Neuronal stem cell (in vitro differentiated cells): ENCODE results near the gene NFAM1.

Source experiments
- DNase-seq: peaks from one replicate; pipeline ENCODE4 v3.0.0-alpha.2; 2013; ENCODE audit warnings: low spot score
- H2AFZ ChIP-seq: one replicate; pipeline ENCODE4 v1.6.1; 2013; ENCODE audit warnings: mild to moderate bottlenecking, low read length, inconsistent platforms
- H2AK5ac ChIP-seq: 2 replicates; pipeline ENCODE4 v1.6.1; 2013; ENCODE audit warnings: low read depth, mild to moderate bottlenecking, inconsistent platforms, low read length, moderate library complexity, mixed read lengths
- H2BK120ac ChIP-seq: 2 replicates; pipeline ENCODE4 v1.6.1; 2013; ENCODE audit warnings: low read depth, mild to moderate bottlenecking, inconsistent platforms, low read length, moderate library complexity, mixed read lengths
- H2BK12ac ChIP-seq: one replicate; pipeline ENCODE4 v1.6.1; 2013; ENCODE audit warnings: low read length, inconsistent platforms
- H2BK15ac ChIP-seq: 2 replicates; pipeline ENCODE4 v1.6.1; 2013; ENCODE audit warnings: mild to moderate bottlenecking, low read length, inconsistent platforms, mixed read lengths
- H2BK5ac ChIP-seq: one replicate; pipeline ENCODE4 v1.6.1; 2013; ENCODE audit warnings: inconsistent platforms, mild to moderate bottlenecking, low read length, moderate library complexity
- H3K14ac ChIP-seq: one replicate; pipeline ENCODE4 v1.6.1; 2013; ENCODE audit warnings: low read length, inconsistent platforms
- H3K18ac ChIP-seq: 2 replicates; pipeline ENCODE4 v1.6.1; 2013; ENCODE audit warnings: low read length, inconsistent platforms
- H3K23ac ChIP-seq: 2 replicates; pipeline ENCODE4 v1.6.1; 2013; ENCODE audit warnings: low read depth, mild to moderate bottlenecking, mixed read lengths, low read length, inconsistent platforms; ENCODE audit not compliant: poor library complexity
- H3K27ac ChIP-seq: replicated peaks from 3 replicates; pipeline ENCODE4 v1.5.1; 2013; ENCODE audit warnings: low read length, inconsistent platforms
- H3K27me3 ChIP-seq, 3 experiments: 2 replicates each; pipeline ENCODE4 v1.6.1; 2013; ENCODE audit warnings: low read length in 3 of 3, mild to moderate bottlenecking in 2 of 3, inconsistent platforms in 1 of 3, low read depth in 1 of 3, mixed read lengths in 1 of 3, moderate library complexity in 1 of 3; ENCODE audit not compliant: control insufficient read depth in 3 of 3, insufficient read depth in 3 of 3
- H3K36me3 ChIP-seq, 2 donors: replicated peaks in 1 of 2; 2 replicates each; pipeline ENCODE4 v1.6.1; 2013; ENCODE audit warnings: low read length in 2 of 2; ENCODE audit not compliant: control insufficient read depth in 2 of 2, insufficient read depth in 2 of 2
- H3K4ac ChIP-seq: 2 replicates; pipeline ENCODE4 v1.6.1; 2013; ENCODE audit warnings: inconsistent platforms, mild to moderate bottlenecking, low read length, moderate library complexity
- H3K4me1 ChIP-seq, 2 donors: 1 replicate in 1 of 2; 2 replicates in 1 of 2; pipeline ENCODE4 v1.6.1; 2013; ENCODE audit warnings: low read length in 2 of 2, low read depth in 1 of 2; ENCODE audit not compliant: control insufficient read depth in 2 of 2, insufficient read depth in 1 of 2
- H3K4me2 ChIP-seq: one replicate; pipeline ENCODE4 v1.6.1; 2013; ENCODE audit warnings: mild to moderate bottlenecking, low read length, inconsistent platforms; ENCODE audit not compliant: insufficient read depth, poor library complexity, severe bottlenecking
- H3K4me3 ChIP-seq, 2 donors: 2 replicates each; pipeline ENCODE4 v1.5.1; 2013; ENCODE audit warnings: low read length in 2 of 2, mild to moderate bottlenecking in 2 of 2, inconsistent platforms in 1 of 2, moderate library complexity in 1 of 2
- H3K79me1 ChIP-seq: one replicate; pipeline ENCODE4 v1.6.1; 2013; ENCODE audit warnings: low read depth, mild to moderate bottlenecking, inconsistent platforms, low read length, moderate library complexity
- H3K9ac ChIP-seq: one replicate; pipeline ENCODE4 v1.6.1; 2013; ENCODE audit warnings: mild to moderate bottlenecking, low read depth, low read length, inconsistent platforms; ENCODE audit not compliant: poor library complexity
- H3K9me3 ChIP-seq, 2 donors: replicated peaks in 1 of 2; 2 replicates each; pipeline versions ENCODE3 to v1.6.1; 2013; ENCODE audit warnings: low read length in 2 of 2, mild to moderate bottlenecking in 2 of 2, inconsistent platforms in 1 of 2, low read depth in 1 of 2, mixed read lengths in 1 of 2, moderate library complexity in 1 of 2; ENCODE audit not compliant: control insufficient read depth in 2 of 2, insufficient read depth in 1 of 2
- H4K8ac ChIP-seq: one replicate; pipeline ENCODE4 v1.6.1; 2013; ENCODE audit warnings: low read depth, mild to moderate bottlenecking, inconsistent platforms, low read length, moderate library complexity
- H4K91ac ChIP-seq: one replicate; pipeline ENCODE4 v1.6.1; 2013; ENCODE audit warnings: low read length, low read depth, mild to moderate bottlenecking, inconsistent platforms; ENCODE audit not compliant: poor library complexity
- WGBS, 2 donors: extraction: QIAGEN DNeasy Blood & Tissue Kit; methylation state at CpG; one replicate each; pipeline ENCODE4 v1.1.7; 2013; ENCODE audit warnings: missing lambda C conversion rate in 2 of 2, mixed read lengths in 1 of 2; ENCODE audit not compliant: insufficient read length in 2 of 2, insufficient replicate concordance in 1 of 2; ENCODE audit errors: extremely low coverage in 2 of 2; 5-methylcytosine and 5-hydroxymethylcytosine counted together

NFAM1 gene

GRCh38 chr22:42365942-42366695 is 66.1 kb downstream of the NFAM1 start:
- H3K23ac ChIP-seq = peak overlapping the region; percentile 29
- H3K14ac ChIP-seq = no peak overlapping the region
- no peak overlapping the region for H2AFZ ChIP-seq
- no peak overlapping the region for H2BK15ac ChIP-seq
- no peak overlapping the region for H4K8ac ChIP-seq
- H4K91ac ChIP-seq = no peak overlapping the region
- H3K4ac ChIP-seq = no peak overlapping the region
- H3K18ac ChIP-seq = no peak overlapping the region
- peak overlapping the region; percentile 13 for H2AK5ac ChIP-seq
- no peak for DNase-seq
- H3K4me3 ChIP-seq = no peak overlapping the region
- peaks cover 26 to 33% of the 10 kb centered on the region in 2 donors for H3K4me1 ChIP-seq
- H2BK120ac ChIP-seq = no peak overlapping the region
- no peak overlapping the region for H3K9ac ChIP-seq
- no peaks in the 10 kb centered on the region for H3K79me1 ChIP-seq
- H2BK12ac ChIP-seq = no peak overlapping the region
- H3K27ac ChIP-seq = no peak overlapping the region
- no CpG with 5 or more reads among the region's 10 CpGs for WGBS, 2 donors
- H3K36me3 ChIP-seq = peaks cover 0 to 3% of the 10 kb centered on the region in 2 donors
- no peak overlapping the region for H3K4me2 ChIP-seq
- H2BK5ac ChIP-seq = no peak overlapping the region
- peaks cover 17 to 27% (median 26%) of the 10 kb centered on the region in 3 experiments for H3K27me3 ChIP-seq
- peaks cover 0 to 2% of the 10 kb centered on the region in 2 donors for H3K9me3 ChIP-seq

DNA sequence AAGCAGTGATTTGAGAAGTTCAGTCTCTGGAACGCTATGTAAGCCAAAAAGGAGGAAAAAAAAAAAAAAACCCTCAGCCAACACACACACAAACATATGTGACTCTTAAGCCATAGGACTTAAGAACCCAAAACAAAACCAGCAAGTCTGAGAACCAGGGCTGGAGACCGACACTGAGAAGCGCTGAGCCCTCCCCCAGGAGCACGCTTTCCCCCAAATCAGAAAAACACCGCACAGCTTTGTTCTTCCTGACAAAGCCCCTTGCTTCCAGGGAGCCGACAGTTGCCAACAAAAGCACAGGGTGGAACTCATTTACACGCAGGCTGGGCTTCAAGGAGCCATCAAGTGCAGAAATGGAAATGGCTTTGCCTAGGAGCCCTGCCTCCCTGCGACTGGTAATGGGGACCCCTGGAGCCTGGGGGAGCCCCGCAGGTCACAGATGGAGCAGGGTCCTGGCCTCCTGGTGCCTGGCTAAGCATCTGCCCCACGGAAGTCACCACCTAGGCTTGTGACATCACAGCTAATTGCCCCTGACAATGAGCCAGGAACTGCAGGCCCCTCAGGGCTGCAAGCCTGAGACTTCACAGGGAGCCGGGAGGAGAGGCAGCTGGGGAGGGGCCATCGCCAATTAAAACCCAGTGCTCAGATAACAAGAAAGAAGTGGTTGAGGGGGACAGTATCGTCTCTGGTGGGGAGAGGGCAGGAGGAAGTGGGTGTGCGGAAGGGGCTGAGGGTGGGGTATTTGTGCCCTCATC is 66.9 kb downstream of the NFAM1 start:
- peak overlapping the region; percentile 51 for H3K4me2 ChIP-seq
- H2AK5ac ChIP-seq = no peak overlapping the region
- H3K23ac ChIP-seq = no peak overlapping the region
- no peak overlapping the region for H3K4ac ChIP-seq
- WGBS, 2 donors = no CpG with 5 or more reads among the region's 14 CpGs
- no peak overlapping the region for H4K91ac ChIP-seq
- no peak overlapping the region for H2BK15ac ChIP-seq
- H3K79me1 ChIP-seq = no peaks in the 10 kb centered on the region
- H3K4me1 ChIP-seq = peaks cover 22 to 33% of the 10 kb centered on the region in 2 donors
- peaks cover 0 to 2% of the 10 kb centered on the region in 2 donors for H3K9me3 ChIP-seq
- peak overlapping the region; percentile 50 for H2AFZ ChIP-seq
- no peak overlapping the region for H2BK120ac ChIP-seq
- H4K8ac ChIP-seq = no peak overlapping the region
- no peak for DNase-seq
- H2BK5ac ChIP-seq = no peak overlapping the region
- H3K27ac ChIP-seq = no peak overlapping the region
- no peak overlapping the region for H2BK12ac ChIP-seq
- H3K4me3 ChIP-seq = no peak overlapping the region
- H3K14ac ChIP-seq = no peak overlapping the region
- peaks cover 17 to 27% (median 20%) of the 10 kb centered on the region in 3 experiments for H3K27me3 ChIP-seq
- H3K36me3 ChIP-seq = peaks cover 0 to 3% of the 10 kb centered on the region in 2 donors
- no peak overlapping the region for H3K9ac ChIP-seq
- H3K18ac ChIP-seq = no peak overlapping the region

DNA sequence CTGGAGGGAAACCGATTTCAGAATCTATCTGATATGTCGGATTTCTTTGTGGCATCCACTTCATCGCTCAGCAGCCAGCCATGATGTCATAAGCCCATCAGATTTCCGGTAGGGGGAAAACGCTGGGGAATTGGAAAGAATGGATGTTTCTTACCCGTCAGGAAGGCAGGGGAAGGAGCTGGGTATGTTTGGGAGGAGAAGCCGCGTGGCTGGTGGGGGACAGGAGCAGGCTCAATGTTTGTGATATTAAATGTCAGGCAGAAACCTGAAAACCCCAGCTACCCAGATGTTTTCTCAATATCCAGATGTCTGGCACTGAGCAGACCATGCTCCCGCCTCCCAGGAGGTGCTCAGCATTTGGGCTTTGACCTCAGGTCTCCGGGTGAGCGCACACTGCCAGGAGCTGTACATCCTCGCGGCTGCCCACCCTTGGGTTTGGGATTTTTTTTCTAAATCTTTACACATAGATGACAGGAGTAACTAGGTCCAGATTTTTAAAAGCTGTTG is 67.5 kb downstream of the NFAM1 start:
- Histone ChIP-seq H3K4me1 (peaks cover 20 to 32% of the 10 kb centered on the region in 2 donors), H3K18ac (no peak overlapping the region), H3K79me1 (no peaks in the 10 kb centered on the region), H3K14ac (no peak overlapping the region), H4K8ac (no peak overlapping the region), H2BK120ac (no peak overlapping the region), H3K9ac (no peak overlapping the region), H2AFZ (peak overlapping the region; percentile 50), H2BK12ac (no peak overlapping the region), H2BK5ac (no peak overlapping the region), H3K23ac (no peak overlapping the region), H3K27ac (no peak overlapping the region), H3K9me3 (peaks cover 0 to 2% of the 10 kb centered on the region in 2 donors), H3K4ac (no peak overlapping the region), H2BK15ac (no peak overlapping the region), H3K4me2 (no peak overlapping the region), H3K27me3 (peaks cover 17 to 27% (median 20%) of the 10 kb centered on the region in 3 experiments), H2AK5ac (no peak overlapping the region), H3K4me3 (peak overlapping the region in 1 of 2 donors; percentile 24), H4K91ac (no peak overlapping the region), H3K36me3 (peaks cover 0 to 3% of the 10 kb centered on the region in 2 donors)
- WGBS, 2 donors = no CpG with 5 or more reads among the region's 13 CpGs
- DNase-seq = no peak

DNA sequence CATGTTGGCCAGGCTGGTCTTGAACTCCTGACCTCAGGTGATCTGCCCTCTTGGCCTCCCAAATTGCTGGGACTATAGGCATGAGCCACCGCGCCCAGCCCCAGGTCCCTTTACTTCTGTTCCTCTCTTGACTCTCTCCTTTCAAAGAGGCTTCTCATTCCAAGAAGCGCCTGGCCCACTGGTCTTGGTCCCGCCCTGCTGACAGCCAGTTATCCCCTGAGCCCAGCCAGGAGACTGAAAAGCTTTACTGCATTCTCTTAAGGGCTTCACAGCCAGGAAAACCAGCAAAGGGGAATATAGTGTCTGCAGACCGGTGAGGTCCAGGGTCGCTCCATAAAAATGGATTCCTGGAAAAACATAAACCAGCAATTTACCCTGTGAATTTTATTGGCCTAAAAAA is 68.3 kb downstream of the NFAM1 start:
- Histone ChIP-seq H3K27ac (no peak overlapping the region), H2AK5ac (no peak overlapping the region), H3K23ac (no peak overlapping the region), H3K36me3 (peaks cover 0 to 3% of the 10 kb centered on the region in 2 donors), H2BK15ac (no peak overlapping the region), H3K9ac (no peak overlapping the region), H3K27me3 (peaks cover 17 to 26% (median 20%) of the 10 kb centered on the region in 3 experiments), H3K4me1 (peaks cover 17 to 28% of the 10 kb centered on the region in 2 donors), H4K8ac (no peak overlapping the region), H2AFZ (no peak overlapping the region), H3K4ac (no peak overlapping the region), H2BK12ac (no peak overlapping the region), H2BK120ac (no peak overlapping the region), H4K91ac (no peak overlapping the region), H3K18ac (no peak overlapping the region), H3K9me3 (peaks cover 0 to 2% of the 10 kb centered on the region in 2 donors), H3K4me2 (no peak overlapping the region), H3K79me1 (no peaks in the 10 kb centered on the region), H2BK5ac (no peak overlapping the region), H3K4me3 (no peak overlapping the region), H3K14ac (no peak overlapping the region)
- WGBS, 2 donors = no CpG with 5 or more reads among the region's 6 CpGs
- DNase-seq = no peak
